HTERT RPE-1 (cell line): ENCODE data around the gene DOCK4.

Experiments
- in situ Hi-C: fragments of 300-500 bp; cut with MboI; formaldehyde crosslinking; loops from 4 replicates; pipeline ENCODE4 v1.14.3; 2020; ENCODE audit warnings: low sequenced_read_pairs

The DOCK4 gene

GRCh38 chr7:111749625-111750024, 456.6 kb downstream of the DOCK4 start:
- in situ Hi-C loops, result no loop called here

- in situ Hi-C loops, result no loop called here
Observed at GRCh38 chr7:111747718-111748117, 458.5 kb downstream of the DOCK4 start.

GRCh38 chr7:111746950-111747349, 459.2 kb downstream of the DOCK4 start:
- in situ Hi-C loops, result no loop called here

DNA sequence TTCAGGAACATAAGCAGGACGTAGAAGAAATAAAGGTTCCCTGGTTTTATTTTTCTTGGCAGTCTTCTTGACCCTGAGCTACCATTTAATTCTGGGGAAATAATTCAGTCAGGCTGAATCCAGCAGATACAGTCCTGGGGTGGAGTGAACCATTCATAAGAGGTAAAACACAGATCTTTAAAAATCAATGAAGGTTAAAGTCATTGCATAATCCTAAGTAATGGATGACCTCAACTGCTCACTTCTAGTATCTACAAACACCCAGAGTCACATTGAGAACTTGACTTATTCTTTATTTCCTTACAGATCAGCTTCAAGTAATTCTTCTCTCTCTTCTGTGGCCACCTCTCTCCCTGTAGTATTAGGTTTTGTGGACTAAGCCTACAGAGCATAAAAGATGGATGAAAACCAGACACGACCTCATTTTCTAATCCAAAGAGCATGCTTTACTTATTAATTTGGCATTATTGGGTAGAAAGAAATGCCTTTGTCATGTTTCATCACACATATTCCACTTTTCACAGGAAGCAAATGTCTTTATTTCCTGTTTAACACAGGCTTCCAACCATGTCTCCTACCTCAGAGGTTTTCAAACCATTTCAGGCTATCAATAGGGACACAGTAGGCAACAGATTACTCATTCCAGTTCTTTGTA, 461.6 kb downstream of the DOCK4 start:
- in situ Hi-C loops, result no loop called here

GRCh38 chr7:111743244-111743847, 462.9 kb downstream of the DOCK4 start:
- in situ Hi-C loops, result no loop called here

DNA sequence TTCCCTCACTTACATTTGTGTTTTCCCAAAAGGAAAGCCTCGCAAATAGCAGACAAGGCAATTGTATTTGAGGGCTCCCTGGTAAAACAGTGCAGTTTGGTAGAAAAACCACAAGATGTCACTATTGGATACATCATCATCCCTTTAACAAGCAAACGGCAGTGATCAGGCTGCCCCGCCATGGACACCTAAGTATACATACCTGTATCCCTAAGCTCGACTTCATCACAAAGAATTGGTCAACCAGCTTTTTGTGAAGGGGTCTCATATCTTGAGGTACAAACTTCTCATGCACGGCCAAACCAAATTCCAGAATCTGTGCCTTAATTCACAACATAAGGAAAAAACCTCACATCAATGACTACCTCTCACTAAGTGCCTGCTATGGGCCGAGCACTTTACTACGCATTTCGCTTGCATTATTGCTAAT, 464.4 kb downstream of the DOCK4 start:
- in situ Hi-C loops, result no loop called here

GRCh38 chr7:111740942-111741341, 465.3 kb downstream of the DOCK4 start:
- in situ Hi-C loops, result no loop called here

GRCh38 chr7:111736552-111736874, 469.7 kb downstream of the DOCK4 start:
- in situ Hi-C loops, result no loop called here

DNA sequence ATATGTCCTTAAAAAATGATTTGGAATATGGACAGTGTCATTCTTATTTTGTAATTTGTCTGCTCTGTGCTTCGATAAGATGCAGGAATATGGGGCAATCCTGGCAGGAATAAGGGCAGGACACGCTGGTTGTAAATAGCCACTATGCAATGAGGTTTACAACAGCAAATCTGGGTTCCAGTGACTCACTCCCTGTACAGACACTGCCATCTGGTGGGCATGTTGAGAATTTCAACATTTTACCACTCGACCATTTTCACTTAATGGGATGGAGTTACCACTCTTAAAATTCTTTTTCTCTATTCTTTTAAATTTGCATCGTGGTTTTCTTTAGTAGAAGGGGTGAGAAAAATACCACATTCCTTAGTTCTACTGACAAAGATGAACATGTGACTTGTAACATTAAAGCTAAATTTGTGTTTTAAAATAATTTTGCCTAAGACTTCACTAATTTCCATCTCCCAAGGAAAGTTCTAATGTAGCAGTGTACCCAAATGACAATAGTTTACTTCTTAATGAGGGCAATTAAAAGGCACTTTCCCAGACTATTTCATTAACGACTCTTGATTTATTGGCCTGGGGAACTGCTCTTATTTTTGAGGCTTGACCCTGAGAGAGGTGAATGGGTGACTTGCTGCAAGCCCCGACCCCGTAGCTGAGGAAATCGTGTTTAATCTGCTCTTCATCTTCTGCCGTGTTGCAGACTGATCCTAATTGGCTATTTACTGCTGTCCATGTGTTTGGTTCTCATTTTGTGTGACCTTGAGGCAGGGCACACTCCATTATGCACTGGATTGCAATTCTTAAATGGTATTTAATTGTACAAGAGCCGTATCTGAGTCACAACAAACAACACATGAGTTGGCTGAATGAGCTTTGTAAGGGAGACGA, 470.3 kb downstream of the DOCK4 start:
- in situ Hi-C loops, result no loop called here

- in situ Hi-C loops, result no loop called here
Observed at GRCh38 chr7:111734954-111735660, 471.1 kb downstream of the DOCK4 start.

DNA sequence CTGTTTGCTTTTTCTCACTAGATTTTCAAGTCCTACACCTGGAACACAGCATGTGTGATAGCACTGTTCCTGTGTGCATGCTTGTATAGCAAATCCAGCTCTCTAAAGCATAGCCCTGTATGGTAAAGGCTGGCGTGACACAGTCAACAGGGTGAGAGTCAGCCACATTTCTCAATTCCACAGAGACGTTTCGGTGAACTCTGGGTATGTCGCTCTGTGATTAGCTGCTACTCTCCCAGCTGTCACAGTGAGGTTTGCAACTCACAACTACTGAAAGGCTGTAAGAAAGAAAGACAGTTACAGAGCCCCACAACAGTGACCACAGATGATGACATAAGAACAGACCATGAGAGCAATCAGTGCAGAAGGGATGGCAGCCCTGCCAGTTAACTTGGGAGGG, 473.3 kb downstream of the DOCK4 start:
- in situ Hi-C loops, result no loop called here

GRCh38 chr7:111730476-111731300, 475.5 kb downstream of the DOCK4 start:
- in situ Hi-C loops, result no loop called here

GRCh38 chr7:111730057-111730456, 476.1 kb downstream of the DOCK4 start:
- in situ Hi-C loops, result no loop called here

GRCh38 chr7:111729483-111729882, 476.7 kb downstream of the DOCK4 start:
- in situ Hi-C loops, result no loop called here

GRCh38 chr7:111728635-111728995, 477.6 kb downstream of the DOCK4 start:
- in situ Hi-C loops, result no loop called here

- in situ Hi-C loops, result no loop called here
Observed at GRCh38 chr7:111727905-111728634, 478.1 kb downstream of the DOCK4 start.

- in situ Hi-C loops, result no loop called here
Observed at GRCh38 chr7:111718886-111719285, 487.3 kb downstream of the DOCK4 start.

GRCh38 chr7:111711426-111712065, 494.7 kb downstream of the DOCK4 start:
- in situ Hi-C loops, result no loop called here

- in situ Hi-C loops, result no loop called here
Observed at GRCh38 chr7:111710839-111711380, 495.3 kb downstream of the DOCK4 start.
